K562 (cell line): Measurements from ENCODE around the gene SMIM29. TPM values are rescaled to one million over a fixed set of nuclear protein-coding genes. Genes with fewer than 3 reads are reported as not detected.

Experiments used
- ARID2 ChIP-seq: fragments of 450-650 bp; IDR thresholded peaks from 2 replicates; pipeline ENCODE4 v1.6.1; 2017; ENCODE audit warnings: antibody characterized with exemption, mild to moderate bottlenecking
- COPS2 ChIP-seq: fragments of 450-650 bp; conservative IDR thresholded peaks from 2 replicates; pipeline ENCODE4 v1.6.1; 2016; ENCODE audit warnings: mild to moderate bottlenecking, moderate library complexity
- EP300 ChIP-seq: IDR thresholded peaks from 2 replicates; pipeline ENCODE4 v1.6.1; 2012; ENCODE audit warnings: low read length, improper control_type of control experiment
- HMGN3 ChIP-seq: IDR thresholded peaks from 2 replicates; pipeline ENCODE4 v1.6.1; 2011; ENCODE audit warnings: borderline replicate concordance, low read depth, mild to moderate bottlenecking, mixed read lengths, low read length; ENCODE audit not compliant: insufficient read length; ENCODE audit errors: extremely low read depth
- HNRNPL ChIP-seq: fragments of 200-400 bp; formaldehyde crosslinking; IDR thresholded peaks from 2 replicates; pipeline ENCODE4 v1.6.1; 2017; ENCODE audit warnings: low read depth, mild to moderate bottlenecking, low read length
- LCOR ChIP-seq: sonication (generic); formaldehyde crosslinking; IDR thresholded peaks from 2 replicates; pipeline ENCODE4 v1.8.0; 2022; ENCODE audit warnings: mild to moderate bottlenecking, missing genetic modification reagents
- PTTG1 ChIP-seq: fragments of 450-650 bp; IDR thresholded peaks from 2 replicates; pipeline ENCODE4 v1.6.1; 2016; ENCODE audit warnings: low read depth, mild to moderate bottlenecking, missing genetic modification characterization, missing compliant biosample characterization
- SIX5 ChIP-seq, 2 experiments: IDR thresholded peaks; 2 replicates each; pipeline ENCODE4 v1.6.1; 2011; ENCODE audit warnings: low read length in 2 of 2, borderline replicate concordance in 1 of 2, low read depth in 1 of 2, mild to moderate bottlenecking in 1 of 2, moderate library complexity in 1 of 2; ENCODE audit not compliant: insufficient read depth in 1 of 2
- SMAD1 ChIP-seq: fragments of 150-350 bp; IDR thresholded peaks from 2 replicates; pipeline ENCODE4 v1.6.1; 2014; ENCODE audit warnings: low read length, low read depth; ENCODE audit not compliant: partially characterized antibody
- XRCC3 ChIP-seq: fragments of 450-650 bp; IDR thresholded peaks from 2 replicates; pipeline ENCODE4 v1.6.1; 2017; ENCODE audit warnings: mild to moderate bottlenecking, moderate library complexity
- ZNF197 ChIP-seq: fragments of 200-800 bp; sonication (Bioruptor generic); IDR thresholded peaks from 2 replicates; pipeline ENCODE4 v1.6.1; 2016; ENCODE audit warnings: low read depth, missing genetic modification characterization, missing compliant biosample characterization
- ZNF239 ChIP-seq: fragments of 250-450 bp; sonication (Bioruptor Pico); IDR thresholded peaks from 2 replicates; pipeline ENCODE4 v1.4.0; 2020; ENCODE audit warnings: mild to moderate bottlenecking
- ZSCAN32 ChIP-seq: fragments of 450-650 bp; formaldehyde crosslinking; IDR thresholded peaks from 2 replicates; pipeline ENCODE4 v1.4.0; 2020; ENCODE audit warnings: mild to moderate bottlenecking, moderate library complexity
- polyA plus RNA-seq, 8 experiments: library from polyadenylated mRNA; depleted of rRNA in 4 of 8; stranded (reverse) in 5 of 8; unstranded in 3 of 8; fragments of >200 nt; fragmentation: Nextera tagmentation in 2 of 8; fragmentation: Illumina TruSeq in 1 of 8; extraction: Ambion mirVana in 2 of 8; extraction: Trizol in 1 of 8; gene quantifications; 2 replicates each; pipeline versions ENCODE4 v1.2.1 to v1.2.3, GENCODE V29; 2011 to 2014; ENCODE audit warnings: inconsistent platforms in 1 of 8, missing spikeins in 1 of 8
- total RNA-seq, 7 experiments: library from RNA; depleted of rRNA in 6 of 7; stranded (reverse); fragments of >200 nt in 6 of 7; fragmentation: Illumina TruSeq in 2 of 7; extraction: Trizol in 2 of 7; gene quantifications; 2 replicates each; pipeline versions ENCODE4 v1.2.1 to v1.2.3, GENCODE V29; 2011 to 2021; ENCODE audit warnings: low replicate concordance in 1 of 7
- TF ChIP-seq, protein P1 (sequence below): fragments of 450-650 bp; formaldehyde crosslinking; IDR thresholded peaks from 2 replicates; pipeline ENCODE4 v1.4.0; 2020; ENCODE audit warnings: mild to moderate bottlenecking, moderate library complexity
- TF ChIP-seq, protein P2 (sequence below): fragments of 450-650 bp; IDR thresholded peaks from 2 replicates; pipeline ENCODE4 v1.6.1; 2016
- TF ChIP-seq, protein P3 (sequence below), 3 experiments: fragments of 200-800 bp in 1 of 3; fragments of 250-450 bp in 1 of 3; fragments of 450-650 bp in 1 of 3; sonication (Bioruptor Pico) in 1 of 3; sonication (Bioruptor generic) in 1 of 3; formaldehyde crosslinking in 1 of 3; IDR thresholded peaks; 2 replicates each; pipeline versions ENCODE4 v1.6.1 to v1.8.0; 2016 to 2022; ENCODE audit warnings: mild to moderate bottlenecking in 2 of 3, missing genetic modification characterization in 2 of 3, missing compliant biosample characterization in 1 of 3, moderate library complexity in 1 of 3
- TF ChIP-seq, protein P4 (sequence below), 2 experiments: fragments of 450-650 bp in 1 of 2; IDR thresholded peaks; 2 replicates each; pipeline ENCODE4 v1.6.1; 2011 to 2017; ENCODE audit warnings: low read depth in 2 of 2, antibody characterized with exemption in 1 of 2, borderline replicate concordance in 1 of 2, low read length in 1 of 2, mild to moderate bottlenecking in 1 of 2, mixed read lengths in 1 of 2; ENCODE audit not compliant: control insufficient read depth in 1 of 2

The SMIM29 gene
- total and polyA plus RNA-seq, 9 of the 15 experiments (the other 6 are each of a cell fraction or from before 2014, with no cell fraction given) = 6.5 to 36.7 (median 20.9) TPM

DNA sequence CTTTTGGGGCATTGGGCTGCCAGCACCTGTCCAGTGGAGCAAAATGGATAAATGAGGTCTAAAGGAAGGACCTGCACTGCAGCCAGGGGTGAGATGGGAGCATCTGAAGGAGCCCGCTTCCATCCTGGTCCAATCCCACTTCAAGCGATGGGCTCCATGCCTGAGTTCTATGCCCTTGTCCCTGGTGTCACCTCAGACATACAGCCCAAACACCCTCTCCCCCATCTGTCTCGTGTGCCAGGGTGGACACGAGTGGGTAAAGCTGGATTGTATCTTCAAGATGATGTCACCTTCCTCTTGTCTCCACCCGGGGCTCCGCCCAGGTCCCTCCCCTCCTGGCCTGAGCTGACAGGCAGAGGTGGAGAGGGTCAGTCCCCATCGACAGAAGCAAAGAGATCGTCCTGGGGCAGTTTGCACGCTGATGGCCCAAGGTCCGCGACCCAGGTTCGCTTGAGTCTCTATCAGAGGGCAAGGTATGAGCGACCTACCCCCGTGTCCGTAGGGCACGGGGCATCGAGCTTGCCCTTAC, 544 bp downstream of the SMIM29 start (continued):
- TF ChIP-seq, protein P1, sequence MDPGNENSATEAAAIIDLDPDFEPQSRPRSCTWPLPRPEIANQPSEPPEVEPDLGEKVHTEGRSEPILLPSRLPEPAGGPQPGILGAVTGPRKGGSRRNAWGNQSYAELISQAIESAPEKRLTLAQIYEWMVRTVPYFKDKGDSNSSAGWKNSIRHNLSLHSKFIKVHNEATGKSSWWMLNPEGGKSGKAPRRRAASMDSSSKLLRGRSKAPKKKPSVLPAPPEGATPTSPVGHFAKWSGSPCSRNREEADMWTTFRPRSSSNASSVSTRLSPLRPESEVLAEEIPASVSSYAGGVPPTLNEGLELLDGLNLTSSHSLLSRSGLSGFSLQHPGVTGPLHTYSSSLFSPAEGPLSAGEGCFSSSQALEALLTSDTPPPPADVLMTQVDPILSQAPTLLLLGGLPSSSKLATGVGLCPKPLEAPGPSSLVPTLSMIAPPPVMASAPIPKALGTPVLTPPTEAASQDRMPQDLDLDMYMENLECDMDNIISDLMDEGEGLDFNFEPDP (CRISPR knock-in tag) = 0 out of 2 replicates have a peak, but pooled peaks have one; percentile 5
- no peak for TF ChIP-seq EP300
- TF ChIP-seq ZSCAN32 (CRISPR knock-in tag) = 0 out of 2 replicates have a peak, but pooled peaks have one; percentile 7
- no peak for TF ChIP-seq ZNF239
- TF ChIP-seq ARID2 = no peak
- no peak for TF ChIP-seq HNRNPL
- TF ChIP-seq, protein P2, sequence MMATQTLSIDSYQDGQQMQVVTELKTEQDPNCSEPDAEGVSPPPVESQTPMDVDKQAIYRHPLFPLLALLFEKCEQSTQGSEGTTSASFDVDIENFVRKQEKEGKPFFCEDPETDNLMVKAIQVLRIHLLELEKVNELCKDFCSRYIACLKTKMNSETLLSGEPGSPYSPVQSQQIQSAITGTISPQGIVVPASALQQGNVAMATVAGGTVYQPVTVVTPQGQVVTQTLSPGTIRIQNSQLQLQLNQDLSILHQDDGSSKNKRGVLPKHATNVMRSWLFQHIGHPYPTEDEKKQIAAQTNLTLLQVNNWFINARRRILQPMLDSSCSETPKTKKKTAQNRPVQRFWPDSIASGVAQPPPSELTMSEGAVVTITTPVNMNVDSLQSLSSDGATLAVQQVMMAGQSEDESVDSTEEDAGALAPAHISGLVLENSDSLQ = peak; percentile 77
- TF ChIP-seq, protein P3, sequence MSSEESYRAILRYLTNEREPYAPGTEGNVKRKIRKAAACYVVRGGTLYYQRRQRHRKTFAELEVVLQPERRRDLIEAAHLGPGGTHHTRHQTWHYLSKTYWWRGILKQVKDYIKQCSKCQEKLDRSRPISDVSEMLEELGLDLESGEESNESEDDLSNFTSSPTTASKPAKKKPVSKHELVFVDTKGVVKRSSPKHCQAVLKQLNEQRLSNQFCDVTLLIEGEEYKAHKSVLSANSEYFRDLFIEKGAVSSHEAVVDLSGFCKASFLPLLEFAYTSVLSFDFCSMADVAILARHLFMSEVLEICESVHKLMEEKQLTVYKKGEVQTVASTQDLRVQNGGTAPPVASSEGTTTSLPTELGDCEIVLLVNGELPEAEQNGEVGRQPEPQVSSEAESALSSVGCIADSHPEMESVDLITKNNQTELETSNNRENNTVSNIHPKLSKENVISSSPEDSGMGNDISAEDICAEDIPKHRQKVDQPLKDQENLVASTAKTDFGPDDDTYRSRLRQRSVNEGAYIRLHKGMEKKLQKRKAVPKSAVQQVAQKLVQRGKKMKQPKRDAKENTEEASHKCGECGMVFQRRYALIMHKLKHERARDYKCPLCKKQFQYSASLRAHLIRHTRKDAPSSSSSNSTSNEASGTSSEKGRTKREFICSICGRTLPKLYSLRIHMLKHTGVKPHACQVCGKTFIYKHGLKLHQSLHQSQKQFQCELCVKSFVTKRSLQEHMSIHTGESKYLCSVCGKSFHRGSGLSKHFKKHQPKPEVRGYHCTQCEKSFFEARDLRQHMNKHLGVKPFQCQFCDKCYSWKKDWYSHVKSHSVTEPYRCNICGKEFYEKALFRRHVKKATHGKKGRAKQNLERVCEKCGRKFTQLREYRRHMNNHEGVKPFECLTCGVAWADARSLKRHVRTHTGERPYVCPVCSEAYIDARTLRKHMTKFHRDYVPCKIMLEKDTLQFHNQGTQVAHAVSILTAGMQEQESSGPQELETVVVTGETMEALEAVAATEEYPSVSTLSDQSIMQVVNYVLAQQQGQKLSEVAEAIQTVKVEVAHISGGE (CRISPR knock-in tag; IDR thresholded peaks at IDR 0.05) = peak in 1 of 3 experiments; percentile 12; a peak in 1 of 6 replicates
- TF ChIP-seq COPS2 = no peak
- no peak for TF ChIP-seq PTTG1
- no peak for TF ChIP-seq SIX5 (IDR thresholded peaks at IDR 0.05; ENCODE audit: borderline replicate concordance in 1 of 2, insufficient read depth in 1 of 2, low read depth in 1 of 2, low read length in 2 of 2)
- TF ChIP-seq, protein P4, sequence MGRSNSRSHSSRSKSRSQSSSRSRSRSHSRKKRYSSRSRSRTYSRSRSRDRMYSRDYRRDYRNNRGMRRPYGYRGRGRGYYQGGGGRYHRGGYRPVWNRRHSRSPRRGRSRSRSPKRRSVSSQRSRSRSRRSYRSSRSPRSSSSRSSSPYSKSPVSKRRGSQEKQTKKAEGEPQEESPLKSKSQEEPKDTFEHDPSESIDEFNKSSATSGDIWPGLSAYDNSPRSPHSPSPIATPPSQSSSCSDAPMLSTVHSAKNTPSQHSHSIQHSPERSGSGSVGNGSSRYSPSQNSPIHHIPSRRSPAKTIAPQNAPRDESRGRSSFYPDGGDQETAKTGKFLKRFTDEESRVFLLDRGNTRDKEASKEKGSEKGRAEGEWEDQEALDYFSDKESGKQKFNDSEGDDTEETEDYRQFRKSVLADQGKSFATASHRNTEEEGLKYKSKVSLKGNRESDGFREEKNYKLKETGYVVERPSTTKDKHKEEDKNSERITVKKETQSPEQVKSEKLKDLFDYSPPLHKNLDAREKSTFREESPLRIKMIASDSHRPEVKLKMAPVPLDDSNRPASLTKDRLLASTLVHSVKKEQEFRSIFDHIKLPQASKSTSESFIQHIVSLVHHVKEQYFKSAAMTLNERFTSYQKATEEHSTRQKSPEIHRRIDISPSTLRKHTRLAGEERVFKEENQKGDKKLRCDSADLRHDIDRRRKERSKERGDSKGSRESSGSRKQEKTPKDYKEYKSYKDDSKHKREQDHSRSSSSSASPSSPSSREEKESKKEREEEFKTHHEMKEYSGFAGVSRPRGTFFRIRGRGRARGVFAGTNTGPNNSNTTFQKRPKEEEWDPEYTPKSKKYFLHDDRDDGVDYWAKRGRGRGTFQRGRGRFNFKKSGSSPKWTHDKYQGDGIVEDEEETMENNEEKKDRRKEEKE (IDR thresholded peaks at IDR 0.05; ENCODE audit: borderline replicate concordance in 1 of 2, control insufficient read depth in 1 of 2, low read depth in 2 of 2, low read length in 1 of 2) = 0 out of 4 replicates have a peak, but pooled peaks of 1 of the 2 experiments have one; percentile 61
- TF ChIP-seq HMGN3 = no peak
- no peak; the same call in 1 of the 2 replicates for TF ChIP-seq LCOR (CRISPR knock-in tag)
- peak; percentile 62 for TF ChIP-seq SMAD1
- TF ChIP-seq ZNF197 (CRISPR knock-in tag) = no peak
- no peak for TF ChIP-seq XRCC3
